ENCODE results near the gene PCID2. TPM values are rescaled to one million over a fixed set of nuclear protein-coding genes. Genes with fewer than 3 reads are reported as not detected.

The PCID2 gene
- total and polyA plus RNA-seq, 2 experiments from 2014 or later = 79.6 to 107 TPM

DNA sequence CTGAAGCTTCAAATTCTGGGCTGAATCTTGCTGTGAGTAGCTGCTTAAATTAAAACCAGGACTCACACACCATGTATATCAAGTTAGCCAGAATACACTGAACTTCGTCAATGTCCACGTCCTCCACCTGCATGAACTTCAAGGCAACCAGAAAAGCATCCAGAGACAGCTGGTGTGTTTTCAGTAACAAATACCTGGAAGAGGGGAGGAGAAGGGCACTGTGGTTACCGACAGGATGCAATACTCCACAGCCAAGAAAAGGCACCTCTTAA is 29.6 kb downstream of the PCID2 start:
- Histone ChIP-seq H2AFZ (no peak overlapping the region), H3K36me3 (ENCODE audit: insufficient read depth) (peaks cover 51% of the 10 kb centered on the region), H3K4me3 (no peak overlapping the region), H4K20me1 (replicated peaks; ENCODE audit: insufficient read depth) (no peaks in the 10 kb centered on the region; the same call in none of the 2 replicates), H3K27me3 (ENCODE audit: insufficient read depth) (no peaks in the 10 kb centered on the region), H3K27ac (ENCODE audit: low read depth) (no peak overlapping the region), H3K4me2 (no peak overlapping the region), H3F3A (replicated peaks; ENCODE audit: low read depth) (no peaks in the 10 kb centered on the region; the same call in none of the 2 replicates), H3K79me2 (replicated peaks; ENCODE audit: insufficient read depth) (no peaks in the 10 kb centered on the region), H3K9me2 (ENCODE audit: insufficient read depth) (no peaks in the 10 kb centered on the region), H3K4me1 (ENCODE audit: insufficient read depth) (no peaks in the 10 kb centered on the region)
- H3K27ac Mint-ChIP-seq = no peak overlapping the region
- H3K27me3 Mint-ChIP-seq (ENCODE audit: insufficient read depth, low read depth, poor library complexity) = peaks cover 8% of the 10 kb centered on the region
- ATAC-seq = no peak
- TF ChIP-seq, protein P1, sequence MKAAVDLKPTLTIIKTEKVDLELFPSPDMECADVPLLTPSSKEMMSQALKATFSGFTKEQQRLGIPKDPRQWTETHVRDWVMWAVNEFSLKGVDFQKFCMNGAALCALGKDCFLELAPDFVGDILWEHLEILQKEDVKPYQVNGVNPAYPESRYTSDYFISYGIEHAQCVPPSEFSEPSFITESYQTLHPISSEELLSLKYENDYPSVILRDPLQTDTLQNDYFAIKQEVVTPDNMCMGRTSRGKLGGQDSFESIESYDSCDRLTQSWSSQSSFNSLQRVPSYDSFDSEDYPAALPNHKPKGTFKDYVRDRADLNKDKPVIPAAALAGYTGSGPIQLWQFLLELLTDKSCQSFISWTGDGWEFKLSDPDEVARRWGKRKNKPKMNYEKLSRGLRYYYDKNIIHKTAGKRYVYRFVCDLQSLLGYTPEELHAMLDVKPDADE (IDR thresholded peaks at IDR 0.05) = no peak
- TF ChIP-seq, protein P2, sequence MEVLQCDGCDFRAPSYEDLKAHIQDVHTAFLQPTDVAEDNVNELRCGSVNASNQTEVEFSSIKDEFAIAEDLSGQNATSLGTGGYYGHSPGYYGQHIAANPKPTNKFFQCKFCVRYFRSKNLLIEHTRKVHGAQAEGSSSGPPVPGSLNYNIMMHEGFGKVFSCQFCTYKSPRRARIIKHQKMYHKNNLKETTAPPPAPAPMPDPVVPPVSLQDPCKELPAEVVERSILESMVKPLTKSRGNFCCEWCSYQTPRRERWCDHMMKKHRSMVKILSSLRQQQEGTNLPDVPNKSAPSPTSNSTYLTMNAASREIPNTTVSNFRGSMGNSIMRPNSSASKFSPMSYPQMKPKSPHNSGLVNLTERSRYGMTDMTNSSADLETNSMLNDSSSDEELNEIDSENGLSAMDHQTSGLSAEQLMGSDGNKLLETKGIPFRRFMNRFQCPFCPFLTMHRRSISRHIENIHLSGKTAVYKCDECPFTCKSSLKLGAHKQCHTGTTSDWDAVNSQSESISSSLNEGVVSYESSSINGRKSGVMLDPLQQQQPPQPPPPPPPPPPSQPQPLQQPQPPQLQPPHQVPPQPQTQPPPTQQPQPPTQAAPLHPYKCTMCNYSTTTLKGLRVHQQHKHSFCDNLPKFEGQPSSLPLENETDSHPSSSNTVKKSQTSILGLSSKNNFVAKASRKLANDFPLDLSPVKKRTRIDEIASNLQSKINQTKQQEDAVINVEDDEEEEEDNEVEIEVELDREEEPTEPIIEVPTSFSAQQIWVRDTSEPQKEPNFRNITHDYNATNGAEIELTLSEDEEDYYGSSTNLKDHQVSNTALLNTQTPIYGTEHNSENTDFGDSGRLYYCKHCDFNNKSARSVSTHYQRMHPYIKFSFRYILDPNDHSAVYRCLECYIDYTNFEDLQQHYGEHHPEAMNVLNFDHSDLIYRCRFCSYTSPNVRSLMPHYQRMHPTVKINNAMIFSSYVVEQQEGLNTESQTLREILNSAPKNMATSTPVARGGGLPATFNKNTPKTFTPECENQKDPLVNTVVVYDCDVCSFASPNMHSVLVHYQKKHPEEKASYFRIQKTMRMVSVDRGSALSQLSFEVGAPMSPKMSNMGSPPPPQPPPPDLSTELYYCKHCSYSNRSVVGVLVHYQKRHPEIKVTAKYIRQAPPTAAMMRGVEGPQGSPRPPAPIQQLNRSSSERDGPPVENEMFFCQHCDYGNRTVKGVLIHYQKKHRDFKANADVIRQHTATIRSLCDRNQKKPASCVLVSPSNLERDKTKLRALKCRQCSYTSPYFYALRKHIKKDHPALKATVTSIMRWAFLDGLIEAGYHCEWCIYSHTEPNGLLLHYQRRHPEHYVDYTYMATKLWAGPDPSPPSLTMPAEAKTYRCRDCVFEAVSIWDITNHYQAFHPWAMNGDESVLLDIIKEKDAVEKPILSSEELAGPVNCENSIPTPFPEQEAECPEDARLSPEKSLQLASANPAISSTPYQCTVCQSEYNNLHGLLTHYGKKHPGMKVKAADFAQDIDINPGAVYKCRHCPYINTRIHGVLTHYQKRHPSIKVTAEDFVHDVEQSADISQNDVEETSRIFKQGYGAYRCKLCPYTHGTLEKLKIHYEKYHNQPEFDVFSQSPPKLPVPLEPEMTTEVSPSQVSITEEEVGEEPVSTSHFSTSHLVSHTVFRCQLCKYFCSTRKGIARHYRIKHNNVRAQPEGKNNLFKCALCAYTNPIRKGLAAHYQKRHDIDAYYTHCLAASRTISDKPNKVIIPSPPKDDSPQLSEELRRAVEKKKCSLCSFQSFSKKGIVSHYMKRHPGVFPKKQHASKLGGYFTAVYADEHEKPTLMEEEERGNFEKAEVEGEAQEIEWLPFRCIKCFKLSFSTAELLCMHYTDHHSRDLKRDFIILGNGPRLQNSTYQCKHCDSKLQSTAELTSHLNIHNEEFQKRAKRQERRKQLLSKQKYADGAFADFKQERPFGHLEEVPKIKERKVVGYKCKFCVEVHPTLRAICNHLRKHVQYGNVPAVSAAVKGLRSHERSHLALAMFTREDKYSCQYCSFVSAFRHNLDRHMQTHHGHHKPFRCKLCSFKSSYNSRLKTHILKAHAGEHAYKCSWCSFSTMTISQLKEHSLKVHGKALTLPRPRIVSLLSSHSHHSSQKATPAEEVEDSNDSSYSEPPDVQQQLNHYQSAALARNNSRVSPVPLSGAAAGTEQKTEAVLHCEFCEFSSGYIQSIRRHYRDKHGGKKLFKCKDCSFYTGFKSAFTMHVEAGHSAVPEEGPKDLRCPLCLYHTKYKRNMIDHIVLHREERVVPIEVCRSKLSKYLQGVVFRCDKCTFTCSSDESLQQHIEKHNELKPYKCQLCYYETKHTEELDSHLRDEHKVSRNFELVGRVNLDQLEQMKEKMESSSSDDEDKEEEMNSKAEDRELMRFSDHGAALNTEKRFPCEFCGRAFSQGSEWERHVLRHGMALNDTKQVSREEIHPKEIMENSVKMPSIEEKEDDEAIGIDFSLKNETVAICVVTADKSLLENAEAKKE (CRISPR knock-in tag; IDR thresholded peaks at IDR 0.05) = no peak
- TF ChIP-seq NANOG (IDR thresholded peaks at IDR 0.05; ENCODE audit: borderline replicate concordance) = no peak
- TF ChIP-seq, protein P3, sequence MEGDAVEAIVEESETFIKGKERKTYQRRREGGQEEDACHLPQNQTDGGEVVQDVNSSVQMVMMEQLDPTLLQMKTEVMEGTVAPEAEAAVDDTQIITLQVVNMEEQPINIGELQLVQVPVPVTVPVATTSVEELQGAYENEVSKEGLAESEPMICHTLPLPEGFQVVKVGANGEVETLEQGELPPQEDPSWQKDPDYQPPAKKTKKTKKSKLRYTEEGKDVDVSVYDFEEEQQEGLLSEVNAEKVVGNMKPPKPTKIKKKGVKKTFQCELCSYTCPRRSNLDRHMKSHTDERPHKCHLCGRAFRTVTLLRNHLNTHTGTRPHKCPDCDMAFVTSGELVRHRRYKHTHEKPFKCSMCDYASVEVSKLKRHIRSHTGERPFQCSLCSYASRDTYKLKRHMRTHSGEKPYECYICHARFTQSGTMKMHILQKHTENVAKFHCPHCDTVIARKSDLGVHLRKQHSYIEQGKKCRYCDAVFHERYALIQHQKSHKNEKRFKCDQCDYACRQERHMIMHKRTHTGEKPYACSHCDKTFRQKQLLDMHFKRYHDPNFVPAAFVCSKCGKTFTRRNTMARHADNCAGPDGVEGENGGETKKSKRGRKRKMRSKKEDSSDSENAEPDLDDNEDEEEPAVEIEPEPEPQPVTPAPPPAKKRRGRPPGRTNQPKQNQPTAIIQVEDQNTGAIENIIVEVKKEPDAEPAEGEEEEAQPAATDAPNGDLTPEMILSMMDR (conservative IDR thresholded peaks at IDR 0.05; ENCODE audit: low read depth in 2 of 2) = no peak
- no peak for TF ChIP-seq CREB1 (CRISPR knock-in tag; IDR thresholded peaks at IDR 0.05; ENCODE audit: low read depth)
- TF ChIP-seq ZNF114 (CRISPR knock-in tag; IDR thresholded peaks at IDR 0.05) = no peak
- TF ChIP-seq, protein P4, sequence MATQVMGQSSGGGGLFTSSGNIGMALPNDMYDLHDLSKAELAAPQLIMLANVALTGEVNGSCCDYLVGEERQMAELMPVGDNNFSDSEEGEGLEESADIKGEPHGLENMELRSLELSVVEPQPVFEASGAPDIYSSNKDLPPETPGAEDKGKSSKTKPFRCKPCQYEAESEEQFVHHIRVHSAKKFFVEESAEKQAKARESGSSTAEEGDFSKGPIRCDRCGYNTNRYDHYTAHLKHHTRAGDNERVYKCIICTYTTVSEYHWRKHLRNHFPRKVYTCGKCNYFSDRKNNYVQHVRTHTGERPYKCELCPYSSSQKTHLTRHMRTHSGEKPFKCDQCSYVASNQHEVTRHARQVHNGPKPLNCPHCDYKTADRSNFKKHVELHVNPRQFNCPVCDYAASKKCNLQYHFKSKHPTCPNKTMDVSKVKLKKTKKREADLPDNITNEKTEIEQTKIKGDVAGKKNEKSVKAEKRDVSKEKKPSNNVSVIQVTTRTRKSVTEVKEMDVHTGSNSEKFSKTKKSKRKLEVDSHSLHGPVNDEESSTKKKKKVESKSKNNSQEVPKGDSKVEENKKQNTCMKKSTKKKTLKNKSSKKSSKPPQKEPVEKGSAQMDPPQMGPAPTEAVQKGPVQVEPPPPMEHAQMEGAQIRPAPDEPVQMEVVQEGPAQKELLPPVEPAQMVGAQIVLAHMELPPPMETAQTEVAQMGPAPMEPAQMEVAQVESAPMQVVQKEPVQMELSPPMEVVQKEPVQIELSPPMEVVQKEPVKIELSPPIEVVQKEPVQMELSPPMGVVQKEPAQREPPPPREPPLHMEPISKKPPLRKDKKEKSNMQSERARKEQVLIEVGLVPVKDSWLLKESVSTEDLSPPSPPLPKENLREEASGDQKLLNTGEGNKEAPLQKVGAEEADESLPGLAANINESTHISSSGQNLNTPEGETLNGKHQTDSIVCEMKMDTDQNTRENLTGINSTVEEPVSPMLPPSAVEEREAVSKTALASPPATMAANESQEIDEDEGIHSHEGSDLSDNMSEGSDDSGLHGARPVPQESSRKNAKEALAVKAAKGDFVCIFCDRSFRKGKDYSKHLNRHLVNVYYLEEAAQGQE (IDR thresholded peaks at IDR 0.05; ENCODE audit: unreplicated experiment) = no peak
- no peak for TF ChIP-seq EZH2 (IDR thresholded peaks at IDR 0.05; ENCODE audit: low read depth, unreplicated experiment)
- no peak for TF ChIP-seq ZNF331 (CRISPR knock-in tag; IDR thresholded peaks at IDR 0.05; ENCODE audit: low read depth)
- TF ChIP-seq POLR2AphosphoS5 (IDR thresholded peaks at IDR 0.05; ENCODE audit: low read depth) = no peak
- TF ChIP-seq STAT1 (IDR thresholded peaks at IDR 0.05; ENCODE audit: unreplicated experiment) = no peak
- TF ChIP-seq EZH2phosphoT487 (IDR thresholded peaks at IDR 0.05; ENCODE audit: unreplicated experiment) = no peak
- no peak for TF ChIP-seq JUNB (IDR thresholded peaks at IDR 0.05; ENCODE audit: unreplicated experiment)
- peaks cover 77% of the 10 kb centered on the region for H3K36me3 Mint-ChIP-seq (ENCODE audit: low read depth)
- H3K9me3 Mint-ChIP-seq = no peaks in the 10 kb centered on the region
- H3K4me1 Mint-ChIP-seq = peaks cover 13% of the 10 kb centered on the region
- DNase-seq (ENCODE audit: low spot score) = no peak
- no peak overlapping the region for H3K4me3 Mint-ChIP-seq
